ENCODE results near the gene CCDC116.
"Not testable (repeated sequence)": the region's sequence is repeated elsewhere in the genome, so short reads cannot be mapped to it uniquely, and the experiment has no call there.

CCDC116 gene

DNA sequence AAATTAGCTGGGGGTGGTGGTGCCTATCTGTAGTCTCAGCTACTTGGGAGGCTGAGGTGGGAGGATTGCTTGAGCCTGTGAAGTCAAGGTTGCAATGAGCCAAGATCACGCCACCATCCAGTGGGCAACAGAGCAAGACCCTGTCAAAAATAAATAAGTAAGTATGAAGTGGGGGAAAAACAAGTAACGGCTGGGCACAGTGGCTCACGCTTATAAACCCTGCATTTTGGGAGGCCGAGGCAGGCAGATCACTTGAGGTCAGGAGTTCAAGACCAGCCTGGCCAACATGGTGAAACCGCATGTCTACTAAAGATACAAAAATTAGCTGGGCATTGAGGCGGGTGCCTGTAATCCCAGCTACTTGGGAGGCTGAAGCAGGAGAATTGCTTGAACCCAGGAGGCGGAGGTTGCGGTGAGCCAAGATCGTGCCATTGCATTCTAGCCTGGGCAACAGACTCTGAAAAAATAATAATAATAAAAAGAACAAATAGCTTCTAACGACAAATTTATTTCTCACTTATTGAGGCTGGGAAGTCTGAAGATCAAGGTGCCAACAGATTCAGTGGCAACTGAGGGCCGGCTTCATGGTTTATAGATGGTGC is 22.9 kb upstream of the CCDC116 start:
- not testable (repeated sequence) for DNase-seq (ENCODE audit: low read depth)

DNA sequence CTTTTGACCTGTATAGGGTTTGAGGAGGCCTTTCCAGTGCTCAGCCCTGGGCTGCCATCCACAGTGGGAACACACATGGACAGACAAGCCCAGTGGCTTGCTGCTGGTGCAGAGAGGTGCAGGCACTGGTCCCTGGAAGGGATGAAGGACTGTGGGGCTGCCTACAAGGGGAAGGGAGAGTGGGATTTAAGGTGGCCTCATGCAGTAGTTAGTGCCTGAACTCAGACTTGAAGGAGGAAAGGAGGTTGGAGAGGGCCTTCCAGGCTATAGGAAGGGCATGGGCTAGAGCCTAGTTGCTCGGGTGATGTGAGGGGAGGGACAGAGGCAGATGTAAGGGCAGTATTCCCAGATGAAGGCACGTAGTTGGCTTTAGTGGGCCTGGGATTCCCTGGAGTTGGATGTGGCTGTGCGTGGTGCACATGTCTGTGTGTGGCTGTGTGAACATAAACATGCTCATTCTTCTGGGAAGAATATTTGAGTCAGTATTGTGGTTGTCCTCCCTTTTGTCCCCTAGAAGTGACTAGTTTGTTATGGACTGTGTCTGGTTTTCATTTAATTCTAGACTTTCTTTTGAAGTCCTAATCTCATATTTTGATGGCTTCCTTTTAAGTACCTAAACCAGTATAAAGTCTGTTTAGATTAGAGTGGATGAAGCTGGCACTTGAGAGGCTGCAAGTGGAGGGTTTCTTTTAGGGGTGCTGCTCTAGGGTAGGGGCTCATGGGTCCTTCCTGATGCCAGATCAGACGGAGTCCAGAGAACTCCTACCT is 21.2 kb upstream of the CCDC116 start:
- DNase-seq (ENCODE audit: low read depth), result no peak

DNA sequence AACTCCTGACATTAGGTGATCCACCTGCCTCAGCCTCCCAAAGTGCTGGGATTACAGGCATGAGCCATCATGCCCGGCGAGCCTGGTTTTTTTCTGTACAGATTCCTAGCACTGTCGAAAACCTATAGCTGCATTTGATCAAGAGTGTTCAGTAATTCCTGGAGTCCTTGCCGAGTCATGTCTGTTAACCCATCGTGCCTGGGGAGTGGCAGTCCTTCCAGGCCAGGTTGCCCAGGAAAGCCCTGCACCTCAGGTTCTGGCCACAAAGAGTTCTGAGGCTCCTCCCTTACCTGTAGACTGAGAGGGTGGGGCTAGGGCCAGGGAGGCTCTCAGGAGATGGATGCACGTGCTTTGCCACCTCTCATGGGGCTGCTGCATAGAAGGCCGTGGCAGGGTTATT is 19.7 kb upstream of the CCDC116 start:
- DNase-seq (ENCODE audit: low read depth), result no peak

DNA sequence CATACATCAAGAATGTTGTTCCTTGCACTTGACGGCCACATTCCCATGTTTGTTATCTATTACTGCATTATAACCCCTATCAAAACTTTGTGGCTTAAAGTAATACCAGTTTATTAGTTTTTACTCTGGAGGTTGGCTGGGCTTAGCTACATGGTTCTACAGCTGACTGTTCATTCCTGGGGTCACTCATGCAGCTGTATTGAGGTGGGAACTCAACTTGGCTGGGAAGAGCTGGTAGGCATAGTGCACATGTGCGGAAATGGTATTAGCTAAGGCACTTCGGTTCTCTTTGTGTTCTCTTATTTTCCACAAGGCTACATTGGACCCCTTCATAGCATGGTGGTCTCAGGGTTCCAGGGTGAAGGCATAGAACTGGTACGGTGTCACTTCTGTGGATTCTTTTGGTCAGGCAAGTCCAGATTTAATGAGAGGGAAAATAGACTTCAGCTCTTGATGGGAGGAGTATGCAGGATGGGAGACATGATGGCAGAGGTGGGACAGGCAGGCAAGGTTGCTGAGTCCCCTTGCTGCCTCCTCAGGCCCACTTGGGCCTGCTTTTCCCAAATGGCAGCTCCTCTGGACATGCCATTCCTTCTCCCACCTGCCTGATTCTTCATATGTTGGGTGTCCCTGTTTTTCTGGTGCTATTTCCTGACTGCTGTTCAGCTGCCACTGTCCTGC is 18.9 kb upstream of the CCDC116 start:
- no peak for DNase-seq (ENCODE audit: low read depth)

DNA sequence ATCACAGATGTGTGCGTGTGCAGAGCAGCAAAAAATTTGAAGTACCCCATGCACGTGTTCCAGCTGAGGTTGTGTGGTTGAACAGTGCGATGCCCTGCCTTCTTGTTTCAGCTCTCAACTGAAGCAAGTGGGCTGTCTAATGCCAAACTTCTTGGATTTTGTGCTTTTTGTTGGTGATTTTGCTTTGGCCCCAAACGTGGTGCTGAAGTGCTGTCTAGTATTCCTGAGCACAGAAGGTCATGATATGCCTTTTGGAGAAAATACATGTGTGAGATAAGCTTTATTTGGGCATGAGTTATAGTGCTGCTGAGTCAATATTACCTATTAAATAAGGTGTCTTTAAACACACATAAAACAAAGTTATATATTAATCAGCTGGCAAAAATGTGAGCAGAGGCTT is 16.8 kb upstream of the CCDC116 start:
- no peak for DNase-seq (ENCODE audit: low read depth)

DNA sequence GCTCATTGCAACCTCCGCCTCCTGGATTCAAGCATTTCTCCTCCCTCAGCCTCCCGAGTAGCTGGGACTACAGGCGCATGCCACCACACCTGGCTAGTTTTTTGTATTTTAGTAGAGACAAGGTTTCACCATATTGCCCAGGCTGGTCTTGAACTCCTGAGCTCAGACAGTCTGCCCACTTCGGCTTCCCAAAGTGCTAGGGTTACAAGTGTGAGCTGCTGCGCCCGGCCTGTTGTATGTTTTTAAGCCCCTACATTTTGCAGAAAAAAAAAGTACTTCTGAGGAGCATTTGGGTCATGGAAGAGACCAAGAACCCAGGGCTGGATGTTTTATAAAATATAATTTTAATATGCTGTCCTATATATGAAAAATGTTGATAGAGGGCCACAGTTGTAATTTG is 15.2 kb upstream of the CCDC116 start:
- not testable (repeated sequence) for DNase-seq (ENCODE audit: low read depth)

DNA sequence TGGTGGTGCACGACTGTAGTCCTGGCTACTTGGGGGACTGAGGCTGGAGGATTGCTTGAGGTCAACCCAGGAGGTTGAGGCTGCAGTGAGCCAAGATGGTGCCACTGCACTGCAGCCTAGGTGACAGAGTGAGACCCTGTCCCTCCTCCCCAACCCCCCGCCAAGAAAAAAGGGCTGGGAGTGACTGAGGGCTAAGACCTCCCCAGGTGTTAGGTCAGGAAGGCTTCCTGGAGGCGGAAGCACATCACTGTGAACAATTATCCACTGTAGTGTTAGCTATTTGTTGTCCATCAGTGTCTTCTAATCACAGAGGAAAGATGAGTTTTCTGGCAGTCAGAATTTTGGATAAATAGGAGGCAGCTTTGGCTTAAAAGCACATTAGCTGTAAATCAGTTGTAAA is 11.5 kb upstream of the CCDC116 start:
- no peak for DNase-seq (ENCODE audit: low read depth)

DNA sequence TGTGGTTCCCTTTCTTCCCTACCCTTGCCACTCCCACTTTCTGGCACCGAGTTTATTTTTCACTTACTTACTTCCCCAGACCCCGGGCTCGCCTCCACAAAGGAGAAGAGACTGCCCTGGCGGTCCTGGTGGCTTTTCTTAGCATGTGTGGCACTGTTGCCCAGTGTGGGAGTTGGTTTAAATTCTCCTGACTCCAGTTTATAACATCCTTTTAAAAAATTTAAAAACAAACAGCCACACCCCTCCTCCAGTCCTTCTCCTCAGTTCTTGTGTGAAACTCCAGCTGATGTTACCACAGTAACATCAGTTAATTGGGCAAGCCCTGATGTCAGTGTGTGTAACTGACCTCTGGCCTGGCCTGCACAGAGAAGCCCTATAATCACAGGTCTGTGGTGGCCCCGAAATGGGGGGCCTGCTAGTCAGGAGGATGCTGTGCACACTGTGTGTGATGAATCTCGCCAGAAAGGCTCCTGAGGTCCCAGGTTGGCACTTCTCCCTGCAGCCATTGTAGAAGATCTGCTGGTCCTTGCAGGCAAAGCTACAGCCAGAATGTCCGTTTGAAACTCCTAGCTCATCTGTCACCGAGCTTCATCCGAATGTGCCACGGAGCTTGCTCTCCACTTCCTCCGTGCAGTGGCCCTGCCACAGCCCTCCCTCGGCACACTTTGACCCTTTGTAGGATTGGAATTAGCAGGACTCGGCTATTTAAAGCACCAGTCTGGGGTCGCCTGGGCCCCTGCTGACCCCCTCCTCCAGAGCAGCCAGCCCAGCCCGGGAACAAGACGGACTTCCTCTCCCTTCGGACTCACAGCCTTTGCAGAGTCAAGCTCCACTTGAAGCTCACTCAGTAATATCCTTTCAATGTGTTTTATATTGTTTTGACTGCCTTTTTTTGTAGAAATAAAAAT is 10.3 kb upstream of the CCDC116 start:
- no peak for DNase-seq (ENCODE audit: low read depth)

DNA sequence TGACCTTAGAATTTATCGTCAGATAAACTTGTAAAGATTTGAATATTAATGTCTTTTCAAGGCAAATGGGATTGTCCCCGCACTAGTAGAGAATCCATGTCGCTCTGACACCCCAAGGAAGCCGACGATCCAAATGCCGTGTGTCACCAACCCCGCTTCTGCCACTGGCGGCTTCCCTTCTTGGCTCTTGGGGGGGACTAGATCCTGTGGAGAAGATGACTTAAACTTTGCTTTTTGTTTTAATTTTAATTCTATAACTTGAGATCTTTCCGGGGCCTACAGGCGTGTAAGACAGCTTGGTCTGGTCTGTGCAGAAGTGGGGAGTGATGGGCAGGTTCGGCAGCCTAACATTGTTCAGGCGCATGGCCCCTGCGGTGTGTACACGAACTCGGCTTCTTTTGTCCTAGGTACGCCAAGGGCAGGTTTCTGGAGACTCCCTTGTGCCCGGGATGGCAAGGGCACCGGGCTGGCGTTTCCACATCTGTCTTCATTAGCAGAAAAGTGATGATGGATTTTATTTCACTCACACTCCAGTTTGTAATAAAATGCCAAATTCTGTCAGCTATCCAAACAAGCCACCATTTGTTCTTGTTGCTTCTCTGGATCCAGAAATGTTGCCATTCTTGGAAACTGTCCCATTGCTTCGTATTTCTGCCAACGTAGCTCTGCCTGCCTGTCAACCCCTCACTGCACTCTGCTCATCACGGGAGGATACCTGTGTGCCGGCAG is 9.5 kb upstream of the CCDC116 start:
- no peak for DNase-seq (ENCODE audit: low read depth)

DNA sequence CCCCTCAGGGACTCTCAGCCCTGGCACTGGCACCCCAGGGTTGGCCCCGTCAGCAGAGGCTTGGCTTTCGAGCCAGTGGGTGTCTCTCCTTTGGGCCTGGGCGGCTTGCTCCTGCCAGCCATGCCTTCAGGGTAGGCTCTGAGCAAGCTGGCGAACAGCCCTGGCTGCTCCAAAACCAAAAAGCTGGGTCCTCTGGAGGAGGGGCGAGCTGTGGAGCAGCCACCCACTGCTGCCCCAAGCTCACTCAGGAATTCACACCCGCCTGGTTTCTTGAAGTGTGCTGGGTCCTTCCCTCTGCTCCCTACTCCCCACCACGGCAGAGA is 9.0 kb upstream of the CCDC116 start:
- no peak for DNase-seq (ENCODE audit: low read depth)

DNA sequence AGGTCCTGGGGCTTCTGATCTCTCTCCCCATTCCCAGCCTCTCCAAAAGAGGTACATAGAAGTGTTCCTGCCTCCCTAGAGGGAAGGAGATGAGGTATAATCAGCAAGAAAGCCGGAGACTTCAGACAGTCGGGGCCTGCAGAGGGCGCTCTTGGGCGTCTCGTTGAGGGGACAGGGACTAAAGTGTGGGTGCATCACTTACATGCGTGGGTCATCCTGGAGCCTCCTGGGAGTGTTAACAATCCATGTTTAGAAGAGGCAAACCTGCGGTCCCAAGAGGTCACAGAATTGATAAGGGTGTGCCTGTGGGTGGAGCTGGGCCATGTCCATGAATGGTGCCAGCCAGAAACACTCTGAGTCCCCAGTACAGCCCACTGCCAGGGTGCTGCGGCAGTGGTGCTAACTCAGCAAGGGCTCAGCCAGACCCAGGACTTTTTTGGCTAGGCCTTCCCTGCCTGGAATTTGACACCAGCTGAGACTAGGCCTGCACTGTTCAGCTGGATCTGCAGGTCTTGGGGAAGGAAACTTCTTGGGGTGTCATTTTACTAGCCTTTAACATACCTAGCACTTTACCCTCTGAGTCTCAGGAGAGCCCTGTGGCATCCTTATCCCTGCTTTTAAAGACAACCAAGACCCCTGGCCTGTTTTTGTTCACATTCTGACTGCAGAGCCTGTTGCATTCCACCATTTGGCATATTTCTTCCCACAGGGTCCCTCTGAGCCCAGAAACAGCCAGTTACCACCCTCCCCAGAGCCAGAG is 8.3 kb upstream of the CCDC116 start:
- DNase-seq (ENCODE audit: low read depth), result no peak

DNA sequence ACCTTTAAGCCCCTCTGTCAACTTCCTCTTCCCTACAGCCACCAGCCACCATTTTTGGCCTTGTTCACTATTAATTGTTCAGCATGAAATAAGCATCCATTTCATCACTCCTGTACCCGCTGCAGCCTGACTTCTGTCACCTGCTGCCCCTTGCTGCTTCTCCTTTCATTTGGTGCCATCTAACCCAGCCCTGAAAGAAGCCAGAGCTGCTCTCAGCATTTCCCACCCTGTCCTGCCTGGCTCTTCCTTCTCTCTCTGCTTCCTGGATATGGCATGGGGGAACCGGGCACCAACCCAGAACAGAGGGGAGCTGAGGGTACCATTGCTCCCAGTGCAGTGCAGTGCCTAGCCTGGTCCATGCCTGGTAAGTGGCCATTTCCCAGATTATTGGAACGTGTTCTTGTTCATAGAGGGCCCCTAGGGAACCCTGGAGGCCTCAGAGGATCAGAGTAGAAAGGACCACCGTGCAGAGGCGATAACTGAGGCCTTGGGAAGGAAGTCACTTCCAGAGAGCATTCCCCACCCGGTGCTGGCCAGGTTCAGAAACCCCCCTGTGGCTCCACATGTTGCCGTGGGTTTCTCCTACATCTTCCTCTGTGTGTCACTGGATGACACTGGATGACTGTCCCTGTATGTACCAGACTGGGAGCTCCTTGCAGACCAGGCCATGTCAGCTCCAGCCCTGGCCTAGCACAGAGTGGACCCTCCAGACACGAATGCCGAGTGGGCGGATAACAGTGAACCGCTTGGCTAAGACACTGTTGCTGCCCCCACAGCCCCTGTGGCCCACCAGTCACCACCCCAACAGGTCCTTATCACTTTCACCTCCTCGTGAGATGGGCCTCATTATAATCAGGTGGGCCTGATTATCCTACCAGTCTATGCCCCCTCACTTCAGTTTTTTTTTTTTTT is 7.4 kb upstream of the CCDC116 start:
- DNase-seq (ENCODE audit: low read depth), result no peak

DNA sequence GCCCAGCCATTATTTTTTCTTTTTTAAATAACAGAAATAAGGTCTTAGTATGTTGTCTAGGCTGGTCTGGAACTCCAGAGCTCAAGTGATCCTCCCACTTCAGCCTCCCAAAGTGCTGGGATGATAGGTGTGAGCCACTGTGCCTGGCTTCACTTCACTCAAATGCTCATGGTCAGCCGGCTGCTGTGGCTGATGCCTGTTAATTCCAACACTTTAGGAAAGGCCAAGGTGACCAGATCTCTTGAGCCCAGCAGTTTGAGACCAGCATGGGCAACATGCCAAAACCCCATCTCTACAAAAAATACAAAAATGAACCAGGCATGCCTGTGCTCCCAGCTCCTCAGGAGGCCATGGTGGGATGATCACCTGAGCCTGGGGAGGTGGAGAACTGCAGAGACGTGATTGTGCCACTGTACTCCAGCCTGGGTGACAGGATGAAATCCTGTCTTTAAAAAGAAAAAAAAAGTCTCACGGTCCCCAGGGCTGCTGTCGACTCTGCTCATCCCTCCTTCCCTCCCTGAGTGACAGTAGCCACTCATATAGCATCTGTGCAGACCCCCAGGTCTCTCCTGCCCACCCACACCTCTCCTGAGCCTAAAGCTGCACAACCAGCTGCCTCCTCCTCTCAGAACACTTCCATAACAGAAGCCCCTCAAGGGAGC is 6.4 kb upstream of the CCDC116 start:
- no peak for DNase-seq (ENCODE audit: low read depth)

DNA sequence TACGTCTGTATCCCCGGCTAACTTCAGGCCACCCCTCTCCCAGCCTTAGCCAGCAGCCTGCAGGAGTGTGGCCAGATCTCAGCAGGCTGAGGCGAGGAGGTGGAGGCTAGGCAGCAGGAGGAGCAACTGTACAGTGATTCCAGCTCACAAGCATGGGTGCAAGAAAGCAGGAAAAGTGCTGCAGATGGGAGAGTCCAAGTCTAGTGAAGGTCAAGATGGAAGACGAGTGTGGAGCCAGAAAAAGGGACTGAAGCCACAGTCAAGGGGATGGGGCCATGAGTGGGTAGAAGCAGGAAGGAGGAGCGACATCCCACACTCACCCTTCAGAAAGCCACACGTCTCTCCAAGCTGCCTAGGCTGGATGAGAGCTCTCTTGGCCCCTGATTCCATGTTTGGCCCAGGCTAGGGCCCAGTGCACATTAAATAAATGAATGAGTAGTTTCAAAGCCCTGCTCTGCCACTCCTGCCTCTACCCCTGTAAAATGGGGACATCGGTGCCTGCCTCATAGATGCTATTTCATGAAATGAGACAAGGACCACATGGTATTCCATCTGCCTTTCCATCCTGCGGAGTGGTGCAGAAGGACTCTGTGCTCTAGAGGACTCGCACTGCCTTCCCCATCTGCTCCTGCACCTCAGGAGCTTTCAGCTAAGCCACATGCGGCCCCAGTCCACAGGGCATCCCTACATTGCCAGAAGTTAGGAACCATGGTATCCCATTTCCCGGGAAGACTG is 5.7 kb upstream of the CCDC116 start:
- no peak for DNase-seq (ENCODE audit: low read depth)

DNA sequence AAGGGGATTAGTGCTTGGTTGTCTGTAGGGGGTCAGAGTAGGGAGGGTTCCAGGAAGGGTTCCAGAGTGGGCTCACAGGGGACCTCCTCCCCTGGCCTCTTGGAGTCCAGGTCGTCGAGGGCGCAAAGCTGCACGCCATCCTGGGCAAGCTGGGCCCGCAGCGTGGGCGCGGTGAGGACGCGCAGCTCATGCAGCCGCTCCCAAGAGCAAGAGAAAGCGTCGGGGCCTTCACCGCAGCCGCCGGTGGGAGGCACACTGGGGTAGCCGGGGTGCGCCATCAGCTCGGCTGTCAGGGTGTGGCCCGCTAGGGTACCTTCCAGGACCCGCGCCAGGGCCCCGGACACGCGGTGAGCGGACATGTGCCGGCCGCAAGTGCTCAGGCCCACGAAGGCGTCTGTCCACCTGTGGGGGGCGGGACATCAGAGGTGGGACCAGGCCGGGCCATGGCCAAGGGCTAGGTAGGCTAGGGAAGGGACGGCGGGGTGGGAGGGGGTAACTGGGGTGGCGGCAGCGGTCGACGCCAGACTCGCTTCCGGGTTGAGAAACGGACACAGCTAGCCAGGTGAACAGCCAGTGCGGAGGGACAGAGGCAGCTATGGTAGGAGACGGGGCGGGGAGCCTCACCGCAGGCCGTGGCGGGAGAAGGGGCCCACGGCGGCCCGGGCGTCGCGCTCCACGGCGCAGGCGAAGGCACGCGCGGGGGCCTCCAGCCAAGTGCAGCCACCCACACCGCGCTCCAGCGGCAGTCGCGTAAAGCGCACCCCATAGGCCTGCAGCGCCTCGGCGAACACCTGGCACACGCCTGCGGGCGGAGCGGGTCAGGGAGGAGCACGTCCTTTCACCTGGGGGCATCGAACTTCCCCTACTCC is 3.9 kb upstream of the CCDC116 start:
- DNase-seq (ENCODE audit: low read depth), result no peak

DNA sequence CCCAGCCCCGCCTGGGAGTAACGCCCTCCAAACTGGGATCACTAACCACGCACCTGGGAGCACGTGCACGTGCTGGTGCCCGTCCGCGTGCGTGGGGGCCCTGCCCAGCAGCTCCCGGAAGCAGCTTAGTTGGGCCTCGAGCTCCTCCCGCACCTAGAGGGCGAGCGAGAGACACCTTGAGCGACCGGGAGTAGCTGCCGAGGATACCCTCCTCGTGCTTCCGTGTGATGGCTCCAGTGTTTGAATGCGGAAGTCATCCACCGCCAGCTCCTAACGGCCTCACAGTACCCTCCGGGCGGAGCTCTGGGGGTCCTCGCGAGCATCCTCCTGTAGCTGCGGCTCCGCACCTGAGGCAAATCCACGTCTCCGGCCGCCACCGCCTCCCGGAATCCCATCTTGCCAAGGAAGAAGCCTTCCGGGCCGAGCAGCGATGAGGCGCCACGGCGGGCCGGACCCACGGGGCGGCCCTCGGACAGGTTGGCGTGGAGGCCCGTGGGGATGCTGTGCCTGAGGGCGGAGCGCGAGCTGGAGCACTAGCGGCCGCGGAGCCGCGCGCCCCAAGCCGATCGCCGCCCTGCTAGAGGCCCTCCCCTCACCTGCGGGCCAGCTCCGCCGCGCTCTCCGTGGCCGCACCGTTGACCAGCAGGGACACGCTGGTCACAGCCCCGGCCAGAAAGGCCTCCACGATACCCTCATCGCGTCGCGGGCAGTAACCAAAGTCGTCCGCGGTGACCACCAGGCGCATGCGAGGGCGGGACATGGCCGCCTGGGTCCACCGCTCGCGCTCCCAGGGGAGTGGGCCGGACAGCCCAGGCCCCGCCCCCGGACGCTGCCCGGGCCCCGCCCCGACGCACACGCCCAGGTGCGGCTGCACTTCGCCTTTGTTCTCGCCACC is 3.1 kb upstream of the CCDC116 start, which contains the start of gene YDJC:
YDJC (minus strand) TSS at position 768 of the 895 bp plus-strand sequence; CDS start at position 760, 8 bp downstream.
- DNase-seq (ENCODE audit: low read depth), result peak; percentile 55

DNA sequence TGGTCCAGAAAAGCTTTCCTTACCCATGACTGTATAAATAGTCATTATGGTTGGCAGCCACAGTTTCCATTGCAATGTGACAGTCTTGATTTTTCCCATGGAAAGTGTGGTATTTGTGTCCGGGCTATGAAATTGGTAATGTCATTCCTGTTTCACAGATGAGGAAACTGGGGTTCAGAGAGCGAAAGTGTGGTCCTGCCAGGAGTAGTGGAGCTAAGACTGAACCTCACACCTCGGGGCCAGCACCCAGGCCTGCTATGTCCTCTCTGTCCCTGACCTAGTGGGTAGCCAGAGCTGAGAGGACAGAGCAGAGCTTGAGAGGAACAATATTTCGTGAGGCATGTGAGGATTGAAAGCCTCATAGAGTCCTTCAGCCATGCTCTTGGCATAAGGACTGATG is 1.5 kb upstream of the CCDC116 start:
- no peak for DNase-seq (ENCODE audit: low read depth)
